Activated B cell treated with CpG ODN at 0.5 μM for 24 hours (primary cell): ENCODE data around the gene XYLT1. TPM values are rescaled to one million over a fixed set of nuclear protein-coding genes. Genes with fewer than 3 reads are reported as not detected.

Experiments
- ATAC-seq: fragments of 200-7000 bp; cut with Tn5 transposase; one replicate; pipeline ENCODE4 v1.10.0; 2021; ENCODE audit warnings: low read depth, mild to moderate bottlenecking, moderate library complexity
- CTCF ChIA-PET: fragments of 350-600 bp; sonication (Branson Sonifier 250); formaldehyde crosslinking; loops from one replicate; lab custom pipeline; 2021; ENCODE audit warnings: antibody characterized with exemption; lab: Charles Lee
- POLR2A ChIA-PET: fragments of 350-600 bp; sonication (Branson Sonifier 250); formaldehyde crosslinking; loops from one replicate; lab custom pipeline; 2021; ENCODE audit warnings: antibody characterized with exemption; lab: Charles Lee
- DNase-seq: peaks from one replicate; pipeline ENCODE4 v3.0.0; 2022
- H3K27ac Mint-ChIP-seq: one replicate; pipeline ENCODE4 v1.8.0; 2020; ENCODE audit warnings: mixed read lengths
- H3K27me3 Mint-ChIP-seq: one replicate; pipeline ENCODE4 v1.8.0; 2021; ENCODE audit warnings: mixed read lengths
- H3K36me3 Mint-ChIP-seq: one replicate; pipeline ENCODE4 v1.8.0; 2021; ENCODE audit warnings: low read depth, mixed read lengths
- H3K4me1 Mint-ChIP-seq: one replicate; pipeline ENCODE4 v1.8.0; 2021; ENCODE audit warnings: mixed read lengths
- H3K4me3 Mint-ChIP-seq: one replicate; pipeline ENCODE4 v1.8.0; 2020; ENCODE audit warnings: mild to moderate bottlenecking, mixed read lengths
- H3K9me3 Mint-ChIP-seq: one replicate; pipeline ENCODE4 v1.8.0; 2020; ENCODE audit warnings: mixed read lengths
- CTCF ChIP-seq: fragments of 200-600 bp; IDR thresholded peaks from one replicate; pipeline ENCODE4 v1.8.0; 2022; ENCODE audit warnings: antibody characterized with exemption, mild to moderate bottlenecking
- intact Hi-C: fragments of 100-400 bp; cut with micrococcal nuclease; formaldehyde crosslinking; loops from one replicate; pipeline ENCODE4 v1.15.1; 2024
- total RNA-seq: library from RNA; stranded (reverse); gene quantifications from 2 replicates; pipeline ENCODE4 v1.2.3, GENCODE V29; 2022

Gene XYLT1
- total RNA-seq, 1 donor from 2014 or later = 17.0 TPM

GRCh38 chr16:17229766-17230165 lies 241.0 kb downstream of the XYLT1 start:
- intact Hi-C loops = loop anchor here (10.0 kb wide), 1 partner anchor 65 kb away; no protein-coding TSS in a partner anchor
- Mint-ChIP-seq H3K27ac (no peak overlapping the region), H3K4me1 (peaks cover 17% of the 10 kb centered on the region), H3K36me3 (peaks cover 19% of the 10 kb centered on the region), H3K27me3 (no peaks in the 10 kb centered on the region), H3K4me3 (no peak overlapping the region), H3K9me3 (no peaks in the 10 kb centered on the region)
- no peak for TF ChIP-seq CTCF
- ATAC-seq = no peak
- DNase-seq = no peak
- CTCF ChIA-PET = no interaction called here
- POLR2A ChIA-PET = no interaction called here

- Mint-ChIP-seq H3K4me1 (peaks cover 21% of the 10 kb centered on the region), H3K27ac (no peak overlapping the region)
- intact Hi-C loops = loop anchor here (10.0 kb wide), 1 partner anchor 64 kb away; no protein-coding TSS in a partner anchor
Measured at GRCh38 chr16:17229131-17229530, 241.6 kb downstream of the XYLT1 start.

GRCh38 chr16:17228708-17229055 lies 242.1 kb downstream of the XYLT1 start:
- ATAC-seq (no peak), DNase-seq (no peak)
- peaks cover 21% of the 10 kb centered on the region for H3K4me1 Mint-ChIP-seq
- no peak overlapping the region for H3K27ac Mint-ChIP-seq
- no peaks in the 10 kb centered on the region for H3K9me3 Mint-ChIP-seq
- CTCF ChIA-PET = no interaction called here
- H3K4me3 Mint-ChIP-seq = no peak overlapping the region
- intact Hi-C loops = loop anchor here (10.0 kb wide), 1 partner anchor 64 kb away; no protein-coding TSS in a partner anchor
- no peaks in the 10 kb centered on the region for H3K27me3 Mint-ChIP-seq
- no peak for TF ChIP-seq CTCF
- peaks cover 19% of the 10 kb centered on the region for H3K36me3 Mint-ChIP-seq
- POLR2A ChIA-PET = no interaction called here

More at GRCh38 chr16:17229131-17229530, 241.6 kb downstream of the XYLT1 start:
- ChIA-PET POLR2A (no interaction called here), CTCF (no interaction called here)
- no peaks in the 10 kb centered on the region for H3K9me3 Mint-ChIP-seq
- DNase-seq (no peak), ATAC-seq (no peak)
- H3K4me3 Mint-ChIP-seq = no peak overlapping the region
- no peaks in the 10 kb centered on the region for H3K27me3 Mint-ChIP-seq
- H3K36me3 Mint-ChIP-seq = peaks cover 19% of the 10 kb centered on the region
- no peak for TF ChIP-seq CTCF

DNA sequence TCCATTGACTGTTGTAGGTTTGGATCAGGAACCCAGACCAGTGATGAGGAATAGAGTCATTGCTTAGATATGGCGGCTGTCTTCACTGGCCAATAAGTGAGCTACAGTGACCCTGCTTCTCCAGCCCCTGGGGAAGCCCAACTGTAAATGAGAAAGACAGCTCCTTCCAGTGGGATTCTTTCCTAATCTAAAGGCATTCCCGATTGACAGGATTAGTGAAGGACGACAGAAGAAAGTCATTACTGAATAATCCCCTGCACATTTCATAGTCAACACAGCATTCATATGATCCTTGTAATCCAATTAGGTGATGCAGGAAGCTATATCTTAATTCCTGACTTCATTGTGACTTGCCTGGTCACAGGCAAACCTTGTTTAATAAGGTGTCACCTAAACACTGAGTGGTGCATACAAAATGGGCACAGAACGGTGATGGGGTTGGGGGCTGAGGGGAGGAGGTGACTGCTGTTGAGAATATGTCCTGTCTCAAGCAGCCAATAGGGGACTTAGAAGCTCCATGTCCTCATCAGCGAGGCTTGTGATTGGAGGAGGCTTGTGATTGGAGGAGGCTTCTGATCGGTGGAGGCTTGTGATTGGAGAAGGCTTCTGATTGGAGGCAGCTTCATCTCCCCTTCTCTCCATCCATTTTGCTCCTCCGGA lies 242.6 kb downstream of the XYLT1 start:
- no peak overlapping the region for H3K27ac Mint-ChIP-seq
- TF ChIP-seq CTCF = no peak
- CTCF ChIA-PET = no interaction called here
- intact Hi-C loops = loop anchor here (10.0 kb wide), 1 partner anchor 63 kb away; no protein-coding TSS in a partner anchor
- peaks cover 19% of the 10 kb centered on the region for H3K36me3 Mint-ChIP-seq
- H3K27me3 Mint-ChIP-seq = no peaks in the 10 kb centered on the region
- H3K4me3 Mint-ChIP-seq = no peak overlapping the region
- ATAC-seq (no peak), DNase-seq (no peak)
- no peaks in the 10 kb centered on the region for H3K9me3 Mint-ChIP-seq
- H3K4me1 Mint-ChIP-seq = peaks cover 24% of the 10 kb centered on the region
- POLR2A ChIA-PET = interaction anchor here (0.6 kb wide), 1 partner anchor 337 kb away, joined by 5 read pairs; no protein-coding TSS in a partner anchor

- Mint-ChIP-seq H3K36me3 (peaks cover 11% of the 10 kb centered on the region), H3K27ac (no peak overlapping the region), H3K4me3 (no peak overlapping the region), H3K9me3 (no peaks in the 10 kb centered on the region), H3K27me3 (no peaks in the 10 kb centered on the region), H3K4me1 (peaks cover 27% of the 10 kb centered on the region)
- ATAC-seq = no peak
- CTCF ChIA-PET = no interaction called here
- intact Hi-C loops = loop anchor here (10.0 kb wide), 1 partner anchor 62 kb away; no protein-coding TSS in a partner anchor
- TF ChIP-seq CTCF = no peak
- POLR2A ChIA-PET = interaction anchor here (0.6 kb wide), 1 partner anchor 338 kb away, joined by 5 read pairs; no protein-coding TSS in a partner anchor
- DNase-seq = no peak
Measured at GRCh38 chr16:17227278-17227677, 243.5 kb downstream of the XYLT1 start.
